HepG2 (cell line): Measurements from ENCODE around the gene TMEM132E. TPM values are rescaled to one million over a fixed set of nuclear protein-coding genes. Genes with fewer than 3 reads are reported as not detected.

Experiments
- ATAC-seq: fragments of 200-7000 bp; cut with Tn5 transposase; 3 replicates; pipeline ENCODE4 v1.9.1; 2020; ENCODE audit warnings: mild to moderate bottlenecking, moderate library complexity
- BruUV-seq: library from RNA; stranded (reverse); fragments of 400-500 nt; replicated peaks from 2 replicates; lab custom pipeline; 2021; lab: Mats Ljungman, UMichigan
- CTCF ChIA-PET: fragments of 300-600 bp; formaldehyde crosslinking; extraction: SDS; loops from one replicate; lab custom pipeline; 2021; ENCODE audit warnings: low total read pairs, inconsistent platforms, low intra/inter-chr PET ratio; lab: Yijun Ruan, JAX
- POLR2A ChIA-PET: fragments of 350-600 bp; sonication (Branson Sonifier 250); formaldehyde crosslinking; loops from one replicate; lab custom pipeline; 2020; ENCODE audit warnings: antibody characterized with exemption, inconsistent platforms; lab: Yijun Ruan, JAX
- DNase-seq: peaks from one replicate; pipeline ENCODE4 v3.0.0-alpha.2; 2015; ENCODE audit warnings: low spot score
- FAIRE-seq: peaks from 3 replicates; lab custom pipeline; 2011; peaks lifted over from hg19 to GRCh38; lab: Jason Lieb, UNC
- H2AFZ ChIP-seq: one replicate; pipeline ENCODE4 v1.6.1; 2011; ENCODE audit warnings: low read length, inconsistent platforms
- H3K27ac ChIP-seq: fragments of 300-600 bp; 3 replicates; pipeline ENCODE4 v1.8.0; 2011; ENCODE audit warnings: mixed run types, mild to moderate bottlenecking, mixed read lengths, low read length, inconsistent platforms; ENCODE audit not compliant: insufficient read depth; ENCODE audit errors: extremely low read length
- H3K27me3 ChIP-seq, 2 experiments: fragments of 200-600 bp in 1 of 2; 2 replicates in 1 of 2; 3 replicates in 1 of 2; pipeline versions ENCODE4 v1.6.0 to v1.8.0; 2011; ENCODE audit warnings: low read length in 2 of 2, mild to moderate bottlenecking in 2 of 2, moderate library complexity in 2 of 2, inconsistent platforms in 1 of 2; ENCODE audit not compliant: insufficient read depth in 2 of 2, control insufficient read depth in 1 of 2
- H3K36me3 ChIP-seq, 2 experiments: fragments of 200-600 bp in 1 of 2; replicated peaks in 1 of 2; 2 replicates in 1 of 2; 3 replicates in 1 of 2; pipeline versions ENCODE4 v1.5.1 to v1.8.0; 2011; ENCODE audit warnings: low read length in 2 of 2, inconsistent platforms in 1 of 2; ENCODE audit not compliant: insufficient read depth in 2 of 2, control insufficient read depth in 1 of 2
- H3K4me1 ChIP-seq: 2 replicates; pipeline ENCODE4 v1.5.1; 2012; ENCODE audit warnings: low read length, inconsistent platforms; ENCODE audit not compliant: insufficient read depth
- H3K4me2 ChIP-seq: 2 replicates; pipeline ENCODE4 v1.6.0; 2011; ENCODE audit warnings: low read depth, low read length, inconsistent platforms
- H3K4me3 ChIP-seq, 3 experiments: fragments of 200-600 bp in 1 of 3; sonication (generic), shearing (Covaris generic) in 1 of 3; replicated peaks in 1 of 3; 2 replicates each; pipeline ENCODE4 v1.5.1; 2011 to 2016; ENCODE audit warnings: low read length in 3 of 3, inconsistent platforms in 2 of 3, low read depth in 2 of 3, mild to moderate bottlenecking in 2 of 3, control low read depth in 1 of 3, mixed read lengths in 1 of 3; ENCODE audit not compliant: insufficient read depth in 1 of 3
- H3K79me2 ChIP-seq: one replicate; pipeline ENCODE4 v1.6.1; 2011; ENCODE audit warnings: low read length, inconsistent platforms; ENCODE audit not compliant: insufficient read depth
- H3K9ac ChIP-seq: 2 replicates; pipeline ENCODE4 v1.6.0; 2011; ENCODE audit warnings: mild to moderate bottlenecking, low read depth, low read length, inconsistent platforms; ENCODE audit not compliant: insufficient read depth
- H3K9me3 ChIP-seq: 2 replicates; pipeline ENCODE4 v1.5.1; 2012; ENCODE audit warnings: mild to moderate bottlenecking, low read length
- H4K20me1 ChIP-seq: 2 replicates; pipeline ENCODE4 v1.6.0; 2011; ENCODE audit warnings: inconsistent platforms, mild to moderate bottlenecking, low read length, moderate library complexity; ENCODE audit not compliant: insufficient read depth
- ATF2 ChIP-seq: sonication (generic); formaldehyde crosslinking; IDR thresholded peaks from 2 replicates; pipeline ENCODE4 v1.4.0; 2020; ENCODE audit warnings: missing genetic modification reagents
- ATF6 ChIP-seq: sonication (generic); formaldehyde crosslinking; conservative IDR thresholded peaks from 2 replicates; pipeline ENCODE4 v1.4.0; 2020; ENCODE audit warnings: missing genetic modification reagents
- FOXO1 ChIP-seq: sonication (generic); formaldehyde crosslinking; IDR thresholded peaks from 2 replicates; pipeline ENCODE4 v1.4.0; 2020; ENCODE audit warnings: missing genetic modification reagents
- KDM1A ChIP-seq: IDR thresholded peaks from 2 replicates; pipeline ENCODE4 v1.6.1; 2016; ENCODE audit warnings: missing compliant biosample characterization
- KLF13 ChIP-seq: sonication (generic); formaldehyde crosslinking; IDR thresholded peaks from 2 replicates; pipeline ENCODE4 v1.4.0; 2020; ENCODE audit warnings: mild to moderate bottlenecking, missing genetic modification reagents
- MATR3 ChIP-seq: sonication (generic); formaldehyde crosslinking; IDR thresholded peaks from 2 replicates; pipeline ENCODE4 v1.4.0; 2020; ENCODE audit warnings: missing genetic modification reagents
- PAWR ChIP-seq: sonication (generic); formaldehyde crosslinking; IDR thresholded peaks from 2 replicates; pipeline ENCODE4 v1.4.0; 2020; ENCODE audit warnings: missing genetic modification reagents, mild to moderate bottlenecking, borderline replicate concordance
- TGIF2 ChIP-seq: IDR thresholded peaks from 2 replicates; pipeline ENCODE4 v1.6.1; 2016; ENCODE audit warnings: control low read depth, missing compliant biosample characterization
- ZNF761 ChIP-seq: sonication (generic); formaldehyde crosslinking; conservative IDR thresholded peaks from 2 replicates; pipeline ENCODE4 v1.4.0; 2020; ENCODE audit warnings: mild to moderate bottlenecking, missing genetic modification reagents
- ZNF816 ChIP-seq: sonication (generic); formaldehyde crosslinking; IDR thresholded peaks from 2 replicates; pipeline ENCODE4 v1.8.0; 2022; ENCODE audit warnings: missing genetic modification reagents, mild to moderate bottlenecking, borderline replicate concordance
- ZSCAN20 ChIP-seq: sonication (generic); formaldehyde crosslinking; IDR thresholded peaks from 2 replicates; pipeline ENCODE4 v1.4.0; 2020; ENCODE audit warnings: missing genetic modification reagents, mild to moderate bottlenecking, borderline replicate concordance
- WGBS: methylation state at CpG from one replicate; pipeline ENCODE4 v1.1.6; 2017; ENCODE audit warnings: low lambda C conversion rate; 5-methylcytosine and 5-hydroxymethylcytosine counted together
- in situ Hi-C: cut with HindIII; loops from 2 replicates; pipeline ENCODE4 v1.10.0; 2017; ENCODE audit warnings: low pct_unique_long_range_greater_than_20kb; ENCODE audit not compliant: extremely low pct_ligation_motif_present
- intact Hi-C: fragments of 100-400 bp; cut with micrococcal nuclease; formaldehyde crosslinking; loops from one replicate; pipeline ENCODE4 v1.10.0; 2022; ENCODE audit not compliant: unreplicated experiment
- polyA plus RNA-seq, 8 experiments: library from polyadenylated mRNA; depleted of rRNA in 3 of 8; stranded (reverse) in 7 of 8; unstranded in 1 of 8; fragments of >200 nt; fragmentation: Illumina TruSeq in 4 of 8; extraction: Trizol in 4 of 8; gene quantifications; 2 replicates each; pipeline versions ENCODE4 v1.2.1 to v1.2.3, GENCODE V29; 2011 to 2016; ENCODE audit warnings: low read depth in 4 of 8, missing spikeins in 1 of 8, mixed read lengths in 1 of 8; ENCODE audit not compliant: insufficient read depth in 1 of 8
- total RNA-seq, 5 experiments: library from RNA; depleted of rRNA; stranded (reverse); fragments of >200 nt; fragmentation: Illumina TruSeq; extraction: Trizol; gene quantifications; 2 replicates each; pipeline ENCODE4 v1.2.3, GENCODE V29; 2016; ENCODE audit warnings: low read depth in 1 of 5

TMEM132E gene
- total and polyA plus RNA-seq, 2 of the 13 experiments (the other 11 are each of a cell fraction or from before 2014, with no cell fraction given), result not detected

- ATAC-seq, result no peak
- H4K20me1 ChIP-seq, result no peaks in the 10 kb centered on the region
- H3K4me1 ChIP-seq, result no peaks in the 10 kb centered on the region
- WGBS, result 4% methylated on average over 6 of the region's 11 CpGs
- BruUV-seq, result no TSS peak
- H3K36me3 ChIP-seq, result no peaks in the 10 kb centered on the region
- no peaks in the 10 kb centered on the region; a peak in 1 of 5 replicates for H3K27me3 ChIP-seq
- FAIRE-seq, result no peak
- DNase-seq, result no peak
- H3K4me3 ChIP-seq, result no peak overlapping the region
- no peak overlapping the region for H2AFZ ChIP-seq
- ChIA-PET POLR2A (no interaction called here), CTCF (no interaction called here)
- in situ Hi-C loops (no loop called here), intact Hi-C loops (no loop called here)
- no peak overlapping the region for H3K4me2 ChIP-seq
- H3K9me3 ChIP-seq, result no peaks in the 10 kb centered on the region
- no peak overlapping the region for H3K9ac ChIP-seq
- no peak overlapping the region for H3K27ac ChIP-seq
- TF ChIP-seq KLF13 (CRISPR knock-in tag), result no peak
- TF ChIP-seq ATF6, result no peak
- no peaks in the 10 kb centered on the region for H3K79me2 ChIP-seq
These were observed 74.1 kb downstream of the TMEM132E start for GRCh38 chr17:34653511-34653910.

- BruUV-seq, result no TSS peak
- Histone ChIP-seq H3K36me3 (no peaks in the 10 kb centered on the region), H3K4me1 (no peaks in the 10 kb centered on the region), H3K9ac (no peak overlapping the region), H4K20me1 (no peaks in the 10 kb centered on the region), H3K9me3 (no peaks in the 10 kb centered on the region), H3K4me3 (no peak overlapping the region), H3K27ac (no peak overlapping the region), H3K4me2 (no peak overlapping the region), H3K79me2 (no peaks in the 10 kb centered on the region), H2AFZ (no peak overlapping the region), H3K27me3 (no peaks in the 10 kb centered on the region; a peak in 1 of 5 replicates)
- ATAC-seq, result no peak
- TF ChIP-seq ZSCAN20 (CRISPR knock-in tag), result no peak
- TF ChIP-seq ATF2 (CRISPR knock-in tag), result no peak
- TF ChIP-seq PAWR (CRISPR knock-in tag), result no peak
- TF ChIP-seq ZNF761 (CRISPR knock-in tag), result no peak
- no peak for TF ChIP-seq TGIF2
- no peak for TF ChIP-seq KDM1A (CRISPR knock-in tag)
- no peak for TF ChIP-seq MATR3 (CRISPR knock-in tag)
- no peak for TF ChIP-seq ZNF816 (CRISPR knock-in tag)
- TF ChIP-seq FOXO1, result no peak
- WGBS, result 0% methylated on average over 2 of the region's 4 CpGs
- in situ Hi-C loops (no loop called here), intact Hi-C loops (no loop called here)
- POLR2A ChIA-PET, result no interaction called here
- FAIRE-seq, result no peak
- CTCF ChIA-PET, result no interaction called here
- DNase-seq, result no peak
These were observed 75.0 kb downstream of the TMEM132E start for GRCh38 chr17:34654276-34654880.
